ENCODE data around the gene SIGLEC11. TPM values are rescaled to one million over a fixed set of nuclear protein-coding genes. Genes with fewer than 3 reads are reported as not detected.

Gene SIGLEC11
- total and polyA plus RNA-seq, 2 donors (not counting 3 experiments of a cell fraction or from before 2014, with no cell fraction given) = not detected

- no peak overlapping the region for H3K4me3 ChIP-seq (replicated peaks in 1 of 3; ENCODE audit: insufficient read depth in 1 of 3, low read depth in 1 of 3, low read length in 3 of 3)
- H3K27ac ChIP-seq (ENCODE audit: insufficient read depth, low read depth, low read length) = no peak overlapping the region
- H3K36me3 ChIP-seq (ENCODE audit: control insufficient read depth in 2 of 2, extremely low read depth in 1 of 2, insufficient read depth in 2 of 2, low read length in 2 of 2) = peaks cover 2 to 56% of the 10 kb centered on the region in 2 experiments
- dilution Hi-C loops (cut with MboI; ENCODE audit: extremely low pct_ligation_motif_present, low sequenced_read_pairs) (no loop called here), intact Hi-C loops (cut with micrococcal nuclease) (no loop called here)
- FAIRE-seq (no peak), DNase-seq (ENCODE audit: low read depth, low spot score) (no peak)
- no peaks in the 10 kb centered on the region for H4K20me1 ChIP-seq (replicated peaks; ENCODE audit: control insufficient read depth, extremely low read depth, insufficient read depth, low read length)
- ChIA-PET POLR2A (no interaction called here), CTCF (no interaction called here)
- TF ChIP-seq POLR2A (IDR thresholded peaks at IDR 0.05; ENCODE audit: low read depth, low read length) (no peak), MYC (IDR thresholded peaks at IDR 0.05; ENCODE audit: low read depth, low read length) (no peak), JUN (IDR thresholded peaks at IDR 0.05; ENCODE audit: borderline replicate concordance, insufficient read depth, insufficient read length, low read depth) (no peak), MAX (IDR thresholded peaks at IDR 0.05; ENCODE audit: insufficient read depth, insufficient read length) (no peak), EZH2 (IDR thresholded peaks at IDR 0.05; ENCODE audit: borderline replicate concordance, low read depth, low read length, severe bottlenecking) (no peak)
- TF ChIP-seq, protein P1, sequence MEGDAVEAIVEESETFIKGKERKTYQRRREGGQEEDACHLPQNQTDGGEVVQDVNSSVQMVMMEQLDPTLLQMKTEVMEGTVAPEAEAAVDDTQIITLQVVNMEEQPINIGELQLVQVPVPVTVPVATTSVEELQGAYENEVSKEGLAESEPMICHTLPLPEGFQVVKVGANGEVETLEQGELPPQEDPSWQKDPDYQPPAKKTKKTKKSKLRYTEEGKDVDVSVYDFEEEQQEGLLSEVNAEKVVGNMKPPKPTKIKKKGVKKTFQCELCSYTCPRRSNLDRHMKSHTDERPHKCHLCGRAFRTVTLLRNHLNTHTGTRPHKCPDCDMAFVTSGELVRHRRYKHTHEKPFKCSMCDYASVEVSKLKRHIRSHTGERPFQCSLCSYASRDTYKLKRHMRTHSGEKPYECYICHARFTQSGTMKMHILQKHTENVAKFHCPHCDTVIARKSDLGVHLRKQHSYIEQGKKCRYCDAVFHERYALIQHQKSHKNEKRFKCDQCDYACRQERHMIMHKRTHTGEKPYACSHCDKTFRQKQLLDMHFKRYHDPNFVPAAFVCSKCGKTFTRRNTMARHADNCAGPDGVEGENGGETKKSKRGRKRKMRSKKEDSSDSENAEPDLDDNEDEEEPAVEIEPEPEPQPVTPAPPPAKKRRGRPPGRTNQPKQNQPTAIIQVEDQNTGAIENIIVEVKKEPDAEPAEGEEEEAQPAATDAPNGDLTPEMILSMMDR (IDR thresholded peaks at IDR 0.05; ENCODE audit: extremely low read depth in 1 of 2, insufficient read depth in 1 of 2, low read depth in 1 of 2, low read length in 2 of 2) = no peak
- no TSS peak for BruUV-seq (replicated peaks)
- H3K4me2 ChIP-seq (ENCODE audit: insufficient read depth, low read length) = no peak overlapping the region
- no peaks in the 10 kb centered on the region for H3K79me2 ChIP-seq (ENCODE audit: control insufficient read depth, insufficient read depth, low read length)
- no peaks in the 10 kb centered on the region for H3K27me3 ChIP-seq (ENCODE audit: control insufficient read depth in 2 of 2, insufficient read depth in 2 of 2, low read length in 2 of 2)
- no peaks in the 10 kb centered on the region for H3K9me3 ChIP-seq (replicated peaks; ENCODE audit: control insufficient read depth, insufficient read depth, low read length)
- H3K4me1 ChIP-seq (ENCODE audit: control insufficient read depth, extremely low read depth, insufficient read depth, low read length) = peaks cover 8% of the 10 kb centered on the region
- H3K9ac ChIP-seq (replicated peaks; ENCODE audit: extremely low read depth, insufficient read depth, low read length) = no peak overlapping the region
- H3K9me1 ChIP-seq (replicated peaks; ENCODE audit: control insufficient read depth, extremely low read depth, insufficient read depth, low read length) = no peaks in the 10 kb centered on the region
- H2AFZ ChIP-seq (ENCODE audit: low read depth, low read length) = no peak overlapping the region
Observed at GRCh38 chr19:50001775-50002174, 40.8 kb upstream of the SIGLEC11 start.

Data from endothelial cell of umbilical vein (primary cell).